K562 (cell line): ENCODE measurements around the gene ZER1. TPM values are rescaled to one million over a fixed set of nuclear protein-coding genes. Genes with fewer than 3 reads are reported as not detected.

Source experiments
- ARID2 ChIP-seq: fragments of 450-650 bp; IDR thresholded peaks from 2 replicates; pipeline ENCODE4 v1.6.1; 2017; ENCODE audit warnings: antibody characterized with exemption, mild to moderate bottlenecking
- CXXC5 ChIP-seq: fragments of 250-450 bp; sonication (Bioruptor Pico); IDR thresholded peaks from 2 replicates; pipeline ENCODE4 v1.8.0; 2022; ENCODE audit warnings: inconsistent platforms, mild to moderate bottlenecking, moderate library complexity
- GABPA ChIP-seq: fragments of 200-800 bp; sonication (Bioruptor generic); conservative IDR thresholded peaks from 2 replicates; pipeline ENCODE4 v1.6.1; 2016; ENCODE audit warnings: low read depth, missing genetic modification characterization, missing compliant biosample characterization
- HNRNPL ChIP-seq: fragments of 200-400 bp; formaldehyde crosslinking; IDR thresholded peaks from 2 replicates; pipeline ENCODE4 v1.6.1; 2017; ENCODE audit warnings: low read depth, mild to moderate bottlenecking, low read length
- KDM2B ChIP-seq: fragments of 250-450 bp; sonication (Bioruptor Pico); IDR thresholded peaks from 2 replicates; pipeline ENCODE4 v1.8.0; 2021; ENCODE audit warnings: mild to moderate bottlenecking, moderate library complexity
- KLF1 ChIP-seq: fragments of 450-650 bp; IDR thresholded peaks from 2 replicates; pipeline ENCODE4 v1.6.1; 2016; ENCODE audit warnings: missing genetic modification characterization, missing compliant biosample characterization
- MCM5 ChIP-seq: fragments of 450-650 bp; IDR thresholded peaks from 2 replicates; pipeline ENCODE4 v1.6.1; 2016; ENCODE audit warnings: low read depth
- NFRKB ChIP-seq: fragments of 450-650 bp; IDR thresholded peaks from 2 replicates; pipeline ENCODE4 v1.6.1; 2016; ENCODE audit warnings: low read depth
- NFXL1 ChIP-seq: fragments of 450-650 bp; formaldehyde crosslinking; IDR thresholded peaks from 2 replicates; pipeline ENCODE4 v1.4.0; 2021; ENCODE audit warnings: mild to moderate bottlenecking
- NFYB ChIP-seq: IDR thresholded peaks from 2 replicates; pipeline ENCODE4 v1.6.1; 2011; ENCODE audit warnings: mild to moderate bottlenecking, moderate library complexity; ENCODE audit not compliant: insufficient read length; ENCODE audit errors: extremely low read depth
- PHF20 ChIP-seq: fragments of 450-650 bp; IDR thresholded peaks from 2 replicates; pipeline ENCODE4 v1.6.1; 2018; ENCODE audit not compliant: partially characterized antibody
- POLR3A ChIP-seq: IDR thresholded peaks from 2 replicates; pipeline ENCODE4 v1.6.1; 2011; ENCODE audit warnings: borderline replicate concordance, mild to moderate bottlenecking, moderate library complexity; ENCODE audit not compliant: insufficient read length, insufficient read depth; ENCODE audit errors: extremely low read depth
- POLR3G ChIP-seq: IDR thresholded peaks from 2 replicates; pipeline ENCODE4 v1.6.1; 2011; ENCODE audit not compliant: insufficient read length, insufficient replicate concordance; ENCODE audit errors: extremely low read depth
- RAD21 ChIP-seq, 2 experiments: fragments of 250-450 bp in 1 of 2; fragments of 450-650 bp in 1 of 2; sonication (Bioruptor Pico) in 1 of 2; formaldehyde crosslinking in 1 of 2; IDR thresholded peaks in 1 of 2; conservative IDR thresholded peaks in 1 of 2; 2 replicates each; pipeline versions ENCODE4 v1.4.0 to v1.8.0; 2020 to 2022; ENCODE audit warnings: mild to moderate bottlenecking in 2 of 2, moderate library complexity in 1 of 2
- RBM17 ChIP-seq: fragments of 200-400 bp; formaldehyde crosslinking; IDR thresholded peaks from 2 replicates; pipeline ENCODE4 v1.6.1; 2017; ENCODE audit warnings: low read depth, mild to moderate bottlenecking, low read length, borderline replicate concordance
- SNIP1 ChIP-seq: fragments of 450-650 bp; IDR thresholded peaks from 2 replicates; pipeline ENCODE4 v1.7.1; 2017; ENCODE audit warnings: low read depth, mild to moderate bottlenecking
- STAT5A ChIP-seq: IDR thresholded peaks from 2 replicates; pipeline ENCODE4 v1.6.1; 2012; ENCODE audit warnings: low read length, inconsistent platforms, borderline replicate concordance
- TRIM28 ChIP-seq: fragments of 450-650 bp; IDR thresholded peaks from 2 replicates; pipeline ENCODE4 v1.6.1; 2017
- U2AF1 ChIP-seq: fragments of 200-400 bp; formaldehyde crosslinking; optimal IDR thresholded peaks from 2 replicates; pipeline ENCODE3; 2017; ENCODE audit warnings: mild to moderate bottlenecking, low read depth, low read length, moderate library complexity
- ZNF174 ChIP-seq: fragments of 250-450 bp; sonication (Bioruptor Pico); IDR thresholded peaks from 2 replicates; pipeline ENCODE4 v1.4.0; 2020; ENCODE audit warnings: mild to moderate bottlenecking
- ZNF384 ChIP-seq: IDR thresholded peaks from 2 replicates; pipeline ENCODE4 v1.6.1; 2012; ENCODE audit warnings: low read depth, low read length, improper control_type of control experiment
- polyA plus RNA-seq, 8 experiments: library from polyadenylated mRNA; depleted of rRNA in 4 of 8; stranded (reverse) in 5 of 8; unstranded in 3 of 8; fragments of >200 nt; fragmentation: Nextera tagmentation in 2 of 8; fragmentation: Illumina TruSeq in 1 of 8; extraction: Ambion mirVana in 2 of 8; extraction: Trizol in 1 of 8; gene quantifications; 2 replicates each; pipeline versions ENCODE4 v1.2.1 to v1.2.3, GENCODE V29; 2011 to 2014; ENCODE audit warnings: inconsistent platforms in 1 of 8, missing spikeins in 1 of 8
- total RNA-seq, 7 experiments: library from RNA; depleted of rRNA in 6 of 7; stranded (reverse); fragments of >200 nt in 6 of 7; fragmentation: Illumina TruSeq in 2 of 7; extraction: Trizol in 2 of 7; gene quantifications; 2 replicates each; pipeline versions ENCODE4 v1.2.1 to v1.2.3, GENCODE V29; 2011 to 2021; ENCODE audit warnings: low replicate concordance in 1 of 7
- TF ChIP-seq, protein P1 (sequence below): fragments of 250-450 bp; sonication (Bioruptor Pico); IDR thresholded peaks from 2 replicates; pipeline ENCODE4 v1.9.0; 2021; ENCODE audit warnings: mild to moderate bottlenecking, inconsistent platforms
- TF ChIP-seq, protein P2 (sequence below): IDR thresholded peaks from 2 replicates; pipeline ENCODE4 v1.6.1; 2012; ENCODE audit warnings: low read depth, low read length, improper control_type of control experiment, borderline replicate concordance
- TF ChIP-seq, protein P3 (sequence below), 2 experiments: fragments of 450-650 bp in 1 of 2; sonication (generic) in 1 of 2; formaldehyde crosslinking; conservative IDR thresholded peaks; 2 replicates each; pipeline versions ENCODE4 v1.4.0 to v1.8.1; 2020 to 2022; ENCODE audit warnings: mild to moderate bottlenecking in 1 of 2, missing genetic modification reagents in 1 of 2

The ZER1 gene
- total and polyA plus RNA-seq, 9 of the 15 experiments (the other 6 are each of a cell fraction or from before 2014, with no cell fraction given): 0.07 to 10.7 (median 6.2) TPM

DNA sequence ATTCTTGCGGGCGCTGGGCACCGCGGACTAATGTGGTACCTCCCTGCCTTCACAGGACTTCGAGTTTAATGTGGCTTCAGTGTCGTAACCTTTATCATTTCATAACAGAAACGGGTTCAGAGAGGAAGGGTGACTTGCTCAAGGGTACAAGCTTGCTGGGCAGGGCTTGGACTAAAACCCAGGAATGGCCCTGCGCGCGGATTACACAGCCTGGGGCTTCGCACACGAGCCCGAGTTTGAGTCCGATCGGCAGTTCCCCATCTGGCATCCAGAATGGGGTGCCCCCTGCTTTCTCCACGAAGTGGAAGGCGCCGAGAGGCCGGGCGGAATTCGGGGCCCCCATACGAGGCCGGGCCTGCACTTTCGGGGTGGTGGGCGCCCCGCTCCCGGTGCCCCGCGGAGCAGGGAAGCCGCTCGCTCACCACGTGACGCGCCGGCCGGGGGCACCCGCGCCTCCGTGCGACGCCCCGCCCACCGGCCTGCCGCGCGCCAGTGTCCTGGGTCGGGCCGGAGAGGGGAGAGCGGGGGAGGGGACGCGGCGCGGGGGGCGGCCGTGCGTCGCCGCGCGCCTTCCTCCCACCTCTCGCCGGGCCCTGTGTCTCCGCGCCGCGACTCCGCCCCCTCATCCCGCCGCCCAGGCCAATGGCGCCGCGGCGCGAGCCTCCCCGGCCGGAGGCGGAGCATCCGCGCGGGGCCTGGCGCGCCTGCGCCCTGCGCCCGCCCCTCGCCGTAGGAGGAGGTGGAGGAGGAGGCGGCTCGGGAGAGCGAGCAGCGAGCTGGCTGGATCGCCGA, 83.0 kb downstream of the ZER1 start, which contains the start of gene SET (continued):
- TF ChIP-seq, protein P1, sequence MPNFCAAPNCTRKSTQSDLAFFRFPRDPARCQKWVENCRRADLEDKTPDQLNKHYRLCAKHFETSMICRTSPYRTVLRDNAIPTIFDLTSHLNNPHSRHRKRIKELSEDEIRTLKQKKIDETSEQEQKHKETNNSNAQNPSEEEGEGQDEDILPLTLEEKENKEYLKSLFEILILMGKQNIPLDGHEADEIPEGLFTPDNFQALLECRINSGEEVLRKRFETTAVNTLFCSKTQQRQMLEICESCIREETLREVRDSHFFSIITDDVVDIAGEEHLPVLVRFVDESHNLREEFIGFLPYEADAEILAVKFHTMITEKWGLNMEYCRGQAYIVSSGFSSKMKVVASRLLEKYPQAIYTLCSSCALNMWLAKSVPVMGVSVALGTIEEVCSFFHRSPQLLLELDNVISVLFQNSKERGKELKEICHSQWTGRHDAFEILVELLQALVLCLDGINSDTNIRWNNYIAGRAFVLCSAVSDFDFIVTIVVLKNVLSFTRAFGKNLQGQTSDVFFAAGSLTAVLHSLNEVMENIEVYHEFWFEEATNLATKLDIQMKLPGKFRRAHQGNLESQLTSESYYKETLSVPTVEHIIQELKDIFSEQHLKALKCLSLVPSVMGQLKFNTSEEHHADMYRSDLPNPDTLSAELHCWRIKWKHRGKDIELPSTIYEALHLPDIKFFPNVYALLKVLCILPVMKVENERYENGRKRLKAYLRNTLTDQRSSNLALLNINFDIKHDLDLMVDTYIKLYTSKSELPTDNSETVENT (CRISPR knock-in tag): peak; percentile 96; the same call in 1 of the 2 replicates
- TF ChIP-seq ARID2 (no peak), TRIM28 (peak; percentile 89; the same call in 1 of the 2 replicates), CXXC5 (CRISPR knock-in tag) (peak; percentile 99), POLR3A (no peak), NFXL1 (CRISPR knock-in tag) (0 out of 2 replicates have a peak, but pooled peaks have one; percentile 65), ZNF384 (0 out of 2 replicates have a peak, but pooled peaks have one; percentile 3), KDM2B (CRISPR knock-in tag) (peak; percentile 96), HNRNPL (peak; percentile 48; the same call in 1 of the 2 replicates), NFRKB (peak; percentile 67; the same call in 1 of the 2 replicates), KLF1 (0 out of 2 replicates have a peak, but pooled peaks have one; percentile 33), GABPA (tag) (no peak), SNIP1 (no peak), PHF20 (peak; percentile 54), U2AF1 (no peak), POLR3G (no peak), ZNF174 (CRISPR knock-in tag) (no peak), STAT5A (no peak), MCM5 (no peak), NFYB (no peak), RAD21 (CRISPR knock-in tag; conservative IDR thresholded peaks at IDR 0.05 in 1 of 2, IDR thresholded peaks at IDR 0.05 in 1 of 2) (peak; percentile 16 to 24; a peak in 2 of 4 replicates), RBM17 (no peak)
- TF ChIP-seq, protein P2, sequence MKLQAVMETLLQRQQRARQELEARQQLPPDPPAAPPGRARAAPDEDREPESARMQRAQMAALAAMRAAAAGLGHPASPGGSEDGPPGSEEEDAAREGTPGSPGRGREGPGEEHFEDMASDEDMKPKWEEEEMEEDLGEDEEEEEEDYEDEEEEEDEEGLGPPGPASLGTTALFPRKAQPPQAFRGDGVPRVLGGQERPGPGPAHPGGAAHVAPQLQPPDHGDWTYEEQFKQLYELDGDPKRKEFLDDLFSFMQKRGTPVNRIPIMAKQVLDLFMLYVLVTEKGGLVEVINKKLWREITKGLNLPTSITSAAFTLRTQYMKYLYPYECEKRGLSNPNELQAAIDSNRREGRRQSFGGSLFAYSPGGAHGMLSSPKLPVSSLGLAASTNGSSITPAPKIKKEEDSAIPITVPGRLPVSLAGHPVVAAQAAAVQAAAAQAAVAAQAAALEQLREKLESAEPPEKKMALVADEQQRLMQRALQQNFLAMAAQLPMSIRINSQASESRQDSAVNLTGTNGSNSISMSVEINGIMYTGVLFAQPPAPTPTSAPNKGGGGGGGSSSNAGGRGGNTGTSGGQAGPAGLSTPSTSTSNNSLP: no peak
- TF ChIP-seq, protein P3, sequence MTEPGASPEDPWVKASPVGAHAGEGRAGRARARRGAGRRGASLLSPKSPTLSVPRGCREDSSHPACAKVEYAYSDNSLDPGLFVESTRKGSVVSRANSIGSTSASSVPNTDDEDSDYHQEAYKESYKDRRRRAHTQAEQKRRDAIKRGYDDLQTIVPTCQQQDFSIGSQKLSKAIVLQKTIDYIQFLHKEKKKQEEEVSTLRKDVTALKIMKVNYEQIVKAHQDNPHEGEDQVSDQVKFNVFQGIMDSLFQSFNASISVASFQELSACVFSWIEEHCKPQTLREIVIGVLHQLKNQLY (CRISPR knock-in tag; conservative IDR thresholded peaks at IDR 0.05): peak in 1 of 2 experiments; percentile 58; a peak in 1 of 4 replicates
